COR-L47 (cell line): ENCODE results near the gene KLLN.
"Not testable (repeated sequence)": the region's sequence is repeated elsewhere in the genome, so short reads cannot be mapped to it uniquely, and the experiment has no call there.

ENCODE experiments used
- DNase-seq: peaks from one replicate; lab custom pipeline; 2025; lab: John Stamatoyannopoulos, UW

The KLLN gene, protein sequence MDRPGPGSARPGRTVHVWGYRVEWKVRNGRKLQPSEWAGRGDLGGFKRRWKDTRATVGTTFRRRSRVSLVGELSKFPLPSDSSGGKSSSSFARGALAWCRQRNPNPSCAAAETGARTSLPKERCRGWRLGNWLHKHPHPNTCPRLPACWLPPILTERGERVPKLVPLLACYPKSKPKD

GRCh38 chr10:87863053-87863943, at the start of gene KLLN, which contains the start of gene PTEN:
Gene KLLN (minus strand): TSS chr10:87863533. CDS start chr10:87862487, 1,046 bp downstream.
Gene PTEN (plus strand): TSS chr10:87863625. CDS start chr10:87864470, 845 bp downstream.
- DNase-seq, result peak; percentile 81

- not testable (repeated sequence) for DNase-seq
These were observed 40.1 kb upstream of the KLLN start for GRCh38 chr10:87903396-87903795.

DNA sequence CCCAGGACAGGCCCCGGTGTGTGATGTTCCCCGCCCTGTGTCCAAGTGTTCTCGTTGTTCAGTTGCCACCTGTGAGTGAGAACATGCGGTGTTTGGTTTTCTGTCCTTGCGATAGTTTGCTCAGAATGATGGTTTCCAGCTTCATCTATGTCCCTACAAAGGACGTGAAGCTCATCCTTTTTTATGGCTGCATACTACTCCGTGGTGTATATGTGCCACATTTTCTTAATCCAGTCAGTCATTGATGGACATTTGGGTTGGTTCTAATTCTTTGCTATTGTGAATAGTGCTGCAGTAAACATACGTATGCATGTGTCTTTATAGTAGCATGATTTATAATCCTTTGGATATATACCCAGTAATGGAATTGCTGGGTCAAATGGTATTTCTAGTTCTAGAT, 34.6 kb upstream of the KLLN start:
- not testable (repeated sequence) for DNase-seq

DNA sequence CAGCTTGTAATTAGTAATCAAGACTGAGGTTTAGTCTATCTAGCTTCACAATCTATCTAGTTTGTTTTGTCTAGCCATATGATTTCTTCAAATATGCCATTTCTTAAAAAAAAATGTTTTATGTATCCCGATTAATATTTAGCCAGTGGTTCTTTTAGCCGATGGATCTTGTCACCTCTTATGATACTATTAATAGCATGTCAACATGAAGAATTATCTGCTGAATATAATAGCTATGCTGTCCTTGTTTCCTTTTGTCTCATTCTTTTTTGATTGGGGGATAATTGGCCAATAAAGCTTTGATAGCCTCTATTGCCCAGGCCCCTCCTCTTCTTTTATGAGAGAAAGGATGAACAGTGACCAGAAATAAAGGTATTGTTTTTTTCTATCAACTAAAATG, 32.9 kb upstream of the KLLN start:
- DNase-seq, result no peak

DNA sequence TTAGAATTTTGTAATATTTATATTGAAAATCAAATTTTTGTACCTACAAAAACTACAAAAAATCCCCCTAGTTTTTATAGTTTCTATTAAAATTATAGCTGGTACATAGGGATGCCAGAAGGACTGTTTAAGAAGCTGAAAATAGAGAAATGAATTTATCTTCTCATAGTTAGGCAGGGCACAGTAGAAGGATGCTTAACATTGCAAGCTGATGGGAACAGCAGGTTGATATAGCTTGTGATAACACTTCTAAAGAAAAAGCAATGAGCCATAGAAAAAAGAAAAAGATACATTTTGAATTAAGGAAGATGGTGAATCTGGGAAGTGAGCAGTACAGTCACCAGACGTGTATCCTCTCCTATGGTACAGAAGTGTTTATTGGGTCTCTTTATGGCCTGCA, 32.1 kb upstream of the KLLN start:
- DNase-seq, result no peak

- DNase-seq, result no peak
These were observed 24.4 kb upstream of the KLLN start for GRCh38 chr10:87887548-87888289.

DNA sequence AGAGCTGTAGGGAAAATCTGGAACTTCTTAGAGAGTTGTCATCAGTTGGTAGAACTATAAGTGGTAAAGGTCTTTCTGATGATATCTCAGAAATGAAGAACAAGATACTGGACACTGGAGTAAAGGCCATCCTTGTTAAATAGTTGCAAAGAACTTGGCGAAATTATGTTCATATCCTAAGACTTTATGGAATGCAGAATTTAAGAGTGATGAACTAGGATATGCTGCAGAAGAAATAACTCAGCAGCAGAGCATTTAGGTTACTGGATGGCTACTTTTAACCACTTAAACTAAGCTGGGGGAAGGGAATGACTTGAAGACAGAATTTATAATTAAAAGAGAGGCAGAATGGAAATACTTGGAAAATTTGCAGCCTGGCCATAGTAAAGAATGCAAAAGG, 23.8 kb upstream of the KLLN start:
- no peak for DNase-seq

- no peak for DNase-seq
These were observed 23.3 kb upstream of the KLLN start for GRCh38 chr10:87886635-87887034.

GRCh38 chr10:87882555-87883294, 19.4 kb upstream of the KLLN start:
- no peak for DNase-seq

GRCh38 chr10:87881373-87882059, 18.2 kb upstream of the KLLN start:
- not testable (repeated sequence) for DNase-seq

DNA sequence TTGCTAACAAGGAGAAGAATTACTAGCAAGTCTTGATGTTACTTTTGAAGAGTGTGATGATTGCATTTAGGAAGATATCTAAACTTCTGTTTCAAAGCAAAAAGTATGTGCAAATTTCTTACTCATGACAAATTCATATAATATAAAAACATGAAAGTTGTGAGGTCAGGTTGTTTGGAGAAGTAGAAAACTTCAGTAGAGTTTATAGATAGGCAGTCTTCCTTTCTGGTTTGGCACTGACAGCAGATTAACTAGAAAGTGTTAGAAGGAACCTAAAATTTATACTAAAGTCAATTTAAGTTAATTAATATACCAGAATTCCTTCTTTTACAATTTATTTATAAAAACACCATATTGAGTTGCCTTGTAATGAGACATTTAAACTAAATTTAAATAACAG, 17.0 kb upstream of the KLLN start:
- DNase-seq, result no peak

- DNase-seq, result no peak
These were observed 15.5 kb upstream of the KLLN start for GRCh38 chr10:87878664-87879459.

- no peak for DNase-seq
These were observed 12.7 kb upstream of the KLLN start for GRCh38 chr10:87875929-87876571.

- DNase-seq, result no peak
These were observed 10.3 kb upstream of the KLLN start for GRCh38 chr10:87873656-87874055.

DNA sequence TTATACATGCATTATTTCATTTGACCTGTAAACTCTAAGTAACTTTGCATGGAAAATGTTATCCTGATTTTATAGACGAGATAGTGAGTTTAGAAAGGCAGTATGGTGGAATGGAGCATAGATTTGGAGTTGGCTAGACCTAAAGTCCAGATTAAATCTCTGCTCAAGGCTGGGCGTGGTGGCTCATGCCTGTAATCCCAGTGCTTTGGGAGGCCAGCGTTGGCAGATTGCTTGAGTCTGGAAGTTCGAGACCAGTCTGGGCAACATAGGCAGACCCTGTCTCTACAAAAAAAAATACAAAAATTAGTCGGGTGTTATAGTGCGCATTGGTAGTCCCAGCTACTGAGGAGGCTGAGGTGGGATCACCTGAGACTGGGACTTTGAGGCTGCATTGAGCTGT, 9.5 kb upstream of the KLLN start:
- no peak for DNase-seq

DNA sequence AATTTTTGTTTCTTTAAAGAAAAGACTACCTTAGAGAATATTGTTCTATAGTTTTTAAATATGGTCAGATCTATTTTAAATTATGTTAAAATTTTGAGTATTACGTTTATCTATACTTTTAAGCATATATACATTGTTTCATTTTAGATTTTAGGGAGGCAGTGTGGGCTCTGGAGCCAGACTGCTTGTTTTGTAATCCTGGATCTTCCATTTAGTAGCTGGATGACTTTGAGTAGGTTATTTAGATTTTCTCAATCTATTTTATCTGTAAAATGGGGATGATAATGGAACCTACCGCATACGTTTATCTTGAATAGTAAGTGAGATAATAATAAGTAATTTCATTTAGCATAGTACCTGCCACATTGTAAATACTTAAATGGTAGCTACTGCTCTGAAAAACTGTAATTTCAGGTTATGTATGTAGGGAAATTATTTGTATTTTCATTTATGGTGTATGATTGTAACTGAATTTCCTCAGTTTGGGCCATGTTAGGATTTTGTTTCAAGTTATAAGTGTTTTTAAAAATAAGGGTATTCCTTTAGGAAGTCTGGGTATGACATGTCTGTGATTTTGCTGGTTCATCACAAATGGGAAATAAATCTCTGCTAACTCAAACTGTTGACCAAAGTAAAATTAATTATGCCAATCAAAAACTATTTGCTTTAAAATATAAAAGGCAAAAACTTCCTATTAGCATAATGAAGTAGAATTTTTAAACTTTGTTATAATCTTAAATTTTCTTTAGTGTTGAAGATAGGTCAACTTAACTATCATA, 6.6 kb upstream of the KLLN start:
- no peak for DNase-seq

- DNase-seq, result not testable (repeated sequence)
These were observed 5.8 kb upstream of the KLLN start for GRCh38 chr10:87869139-87869538.

- DNase-seq, result no peak
These were observed 4.9 kb upstream of the KLLN start for GRCh38 chr10:87868277-87868676.

DNA sequence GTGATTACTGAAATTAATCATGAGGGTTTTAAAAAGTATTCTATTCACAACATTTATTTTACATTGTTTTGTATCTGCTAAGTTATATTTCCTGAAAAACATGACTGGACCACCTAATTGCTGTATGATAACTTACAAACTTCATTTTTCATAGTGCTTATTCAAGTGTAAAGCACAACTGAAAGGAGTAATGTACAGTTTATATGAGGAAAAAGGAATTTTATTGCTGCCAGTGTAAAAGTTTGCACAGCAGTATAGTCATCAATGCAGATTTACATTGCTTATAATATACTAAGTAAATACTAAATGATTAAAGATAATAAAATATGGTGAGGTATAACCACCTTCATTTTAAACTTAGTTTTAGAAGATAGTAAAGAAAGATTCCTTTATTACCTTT, 4.1 kb upstream of the KLLN start:
- no peak for DNase-seq
